DND-41 (cell line): ENCODE data around the gene PRKCB.
A peak's percentile ranks its signal among the peaks of the same experiment; 100 is the strongest.

Experiments
- ATAC-seq: fragments of 200-7000 bp; cut with Tn5 transposase; 3 replicates; pipeline ENCODE4 v1.9.1; 2021; ENCODE audit warnings: low read depth; ENCODE audit not compliant: insufficient read depth
- DNase-seq: peaks from one replicate; pipeline ENCODE4 v3.0.0-alpha.2; 2020
- H2AFZ ChIP-seq: 2 replicates; pipeline ENCODE4 v1.6.0; 2012; ENCODE audit warnings: low read depth, low read length
- H3K27ac ChIP-seq: 2 replicates; pipeline ENCODE4 v1.5.1; 2012; ENCODE audit warnings: low read length, inconsistent platforms
- H3K27me3 ChIP-seq: fragments of 200-600 bp; sonication (generic); 2 replicates; pipeline ENCODE4 v1.6.0; 2012; ENCODE audit warnings: low read length, mild to moderate bottlenecking, inconsistent platforms; ENCODE audit not compliant: insufficient read depth, poor library complexity
- H3K36me3 ChIP-seq: 2 replicates; pipeline ENCODE4 v1.5.1; 2012; ENCODE audit warnings: low read length, inconsistent platforms; ENCODE audit not compliant: insufficient read depth
- H3K4me1 ChIP-seq: 2 replicates; pipeline ENCODE4 v1.5.1; 2012; ENCODE audit warnings: mild to moderate bottlenecking, low read length; ENCODE audit not compliant: insufficient read depth
- H3K4me2 ChIP-seq: 2 replicates; pipeline ENCODE4 v1.6.0; 2012; ENCODE audit warnings: mild to moderate bottlenecking, moderate library complexity, low read length, inconsistent platforms; ENCODE audit not compliant: insufficient read depth
- H3K4me3 ChIP-seq, 2 experiments: fragments of 200-600 bp in 1 of 2; shearing (Covaris generic) in 1 of 2; 2 replicates each; pipeline ENCODE4 v1.5.1; 2012 to 2016; ENCODE audit warnings: inconsistent platforms in 2 of 2, low read length in 2 of 2, mild to moderate bottlenecking in 2 of 2, low read depth in 1 of 2, moderate library complexity in 1 of 2
- H3K79me2 ChIP-seq: 2 replicates; pipeline ENCODE4 v1.6.0; 2012; ENCODE audit warnings: low read length, inconsistent platforms; ENCODE audit not compliant: insufficient read depth
- H3K9ac ChIP-seq: 2 replicates; pipeline ENCODE4 v1.6.0; 2012; ENCODE audit warnings: low read depth, mild to moderate bottlenecking, inconsistent platforms, low read length, moderate library complexity
- H3K9me3 ChIP-seq: 2 replicates; pipeline ENCODE4 v1.5.1; 2012; ENCODE audit warnings: low read length, moderate library complexity, mild to moderate bottlenecking, inconsistent platforms; ENCODE audit not compliant: insufficient read depth, severe bottlenecking
- H4K20me1 ChIP-seq: 2 replicates; pipeline ENCODE4 v1.6.0; 2012; ENCODE audit warnings: low read length; ENCODE audit not compliant: insufficient read depth
- CTCF ChIP-seq: IDR thresholded peaks from 2 replicates; pipeline ENCODE4 v1.5.1; 2012; ENCODE audit warnings: borderline replicate concordance, low read length, moderate library complexity, mild to moderate bottlenecking; ENCODE audit not compliant: poor library complexity, severe bottlenecking; ENCODE audit errors: extremely low read depth
- EZH2 ChIP-seq: IDR thresholded peaks from 3 replicates; pipeline ENCODE4 v1.6.1; 2012; ENCODE audit warnings: borderline replicate concordance, low read depth, mild to moderate bottlenecking, moderate library complexity, low read length, inconsistent platforms; ENCODE audit not compliant: severe bottlenecking

The PRKCB gene

GRCh38 chr16:23976091-23976490, 140.3 kb downstream of the PRKCB start:
- DNase-seq (no peak), ATAC-seq (no peak)
- Histone ChIP-seq H3K4me1 (peaks cover 20% of the 10 kb centered on the region), H3K4me2 (no peak overlapping the region), H2AFZ (no peak overlapping the region), H3K36me3 (no peaks in the 10 kb centered on the region), H3K27me3 (no peaks in the 10 kb centered on the region), H4K20me1 (peaks cover 8% of the 10 kb centered on the region), H3K9me3 (no peaks in the 10 kb centered on the region), H3K27ac (peak overlapping the region; percentile 48), H3K9ac (no peak overlapping the region), H3K4me3 (no peak overlapping the region), H3K79me2 (peaks cover 18% of the 10 kb centered on the region)
- TF ChIP-seq EZH2: no peak
- TF ChIP-seq CTCF: no peak

DNA sequence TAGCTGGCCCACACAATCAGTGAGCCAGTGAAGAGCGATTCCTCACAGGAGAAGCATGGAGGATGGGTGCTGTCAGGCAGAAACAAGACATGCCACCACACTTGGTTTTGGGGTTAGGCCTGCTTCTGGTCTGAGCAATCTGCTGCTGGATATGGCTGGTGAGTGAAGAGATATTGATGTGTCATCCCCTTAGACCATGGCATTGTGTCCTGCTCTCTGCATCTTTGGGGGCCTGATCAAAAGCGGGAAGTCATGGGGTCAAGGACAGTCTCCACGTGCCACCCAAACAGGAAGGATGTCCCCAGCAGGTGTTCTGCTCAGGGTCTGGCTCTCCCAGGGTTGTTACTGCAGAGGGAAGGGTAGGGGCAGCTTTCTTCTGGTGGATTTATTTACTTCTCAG, 140.7 kb downstream of the PRKCB start:
- DNase-seq (peak; percentile 35), ATAC-seq (peak; percentile 74)
- H2AFZ ChIP-seq: no peak overlapping the region
- H3K36me3 ChIP-seq: no peaks in the 10 kb centered on the region
- TF ChIP-seq EZH2 (no peak), CTCF (no peak)
- peaks cover 13% of the 10 kb centered on the region for H3K79me2 ChIP-seq
- H3K4me1 ChIP-seq: peaks cover 20% of the 10 kb centered on the region
- no peaks in the 10 kb centered on the region for H3K27me3 ChIP-seq
- no peak overlapping the region for H3K4me2 ChIP-seq
- H3K4me3 ChIP-seq: no peak overlapping the region
- H3K9me3 ChIP-seq: no peaks in the 10 kb centered on the region
- peaks cover 8% of the 10 kb centered on the region for H4K20me1 ChIP-seq
- no peak overlapping the region; the same call in 1 of the 2 replicates for H3K9ac ChIP-seq
- peak overlapping the region; percentile 48 for H3K27ac ChIP-seq

DNA sequence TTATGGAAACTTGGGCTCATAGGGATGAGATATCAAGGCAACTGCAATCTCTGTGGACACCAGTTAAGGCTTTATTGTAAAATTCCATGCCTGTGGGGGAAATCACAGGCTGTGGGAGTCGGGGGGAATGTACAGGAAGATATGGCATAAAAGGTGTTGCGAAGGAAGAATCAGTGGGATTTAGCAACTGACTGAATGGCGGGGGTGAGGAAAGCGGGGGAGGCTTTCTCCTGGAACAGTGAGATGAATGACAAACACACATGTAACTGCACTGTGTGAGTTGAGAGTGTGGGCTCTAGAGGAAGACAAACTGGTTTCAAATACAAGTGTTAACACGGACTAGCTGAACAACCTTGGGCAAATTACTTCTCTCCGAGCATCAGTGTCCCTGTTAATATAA, 143.7 kb downstream of the PRKCB start:
- Histone ChIP-seq H3K4me2 (no peak overlapping the region), H3K9ac (no peak overlapping the region), H2AFZ (no peak overlapping the region), H3K27me3 (no peaks in the 10 kb centered on the region), H3K79me2 (peaks cover 10% of the 10 kb centered on the region), H4K20me1 (peaks cover 5% of the 10 kb centered on the region), H3K36me3 (no peaks in the 10 kb centered on the region), H3K4me3 (no peak overlapping the region), H3K27ac (no peak overlapping the region), H3K9me3 (no peaks in the 10 kb centered on the region), H3K4me1 (peaks cover 20% of the 10 kb centered on the region)
- ATAC-seq (no peak), DNase-seq (no peak)
- no peak for TF ChIP-seq EZH2
- TF ChIP-seq CTCF: no peak

- Histone ChIP-seq H3K4me2 (no peak overlapping the region), H3K9me3 (no peaks in the 10 kb centered on the region), H3K36me3 (no peaks in the 10 kb centered on the region), H3K79me2 (peaks cover 9% of the 10 kb centered on the region), H3K27ac (no peak overlapping the region), H4K20me1 (peaks cover 5% of the 10 kb centered on the region), H3K9ac (no peak overlapping the region), H3K27me3 (no peaks in the 10 kb centered on the region), H2AFZ (no peak overlapping the region), H3K4me1 (peaks cover 20% of the 10 kb centered on the region), H3K4me3 (no peak overlapping the region)
- no peak for DNase-seq
- no peak for TF ChIP-seq CTCF
- TF ChIP-seq EZH2: no peak
- no peak for ATAC-seq
Observed at GRCh38 chr16:23979982-23980381, 144.2 kb downstream of the PRKCB start.
